ENCODE results near the gene FOXJ3.

The FOXJ3 gene

GRCh38 chr1:42272920-42273319 lies 62.1 kb downstream of the FOXJ3 start:
- FAIRE-seq (no peak), DNase-seq (ENCODE audit: insufficient read length, low spot score) (no peak)
- no peak for TF ChIP-seq CTCF (IDR thresholded peaks at IDR 0.05; ENCODE audit: insufficient read depth, missing control alignments)

GRCh38 chr1:42267904-42268303 lies 67.1 kb downstream of the FOXJ3 start:
- DNase-seq (ENCODE audit: insufficient read length, low spot score) = no peak
- TF ChIP-seq CTCF (IDR thresholded peaks at IDR 0.05; ENCODE audit: insufficient read depth, missing control alignments) = no peak
- FAIRE-seq = no peak

GRCh38 chr1:42266253-42267135 lies 68.5 kb downstream of the FOXJ3 start:
- no peak for TF ChIP-seq CTCF (IDR thresholded peaks at IDR 0.05; ENCODE audit: insufficient read depth, missing control alignments)
- no peak for FAIRE-seq
- no peak for DNase-seq (ENCODE audit: insufficient read length, low spot score)

GRCh38 chr1:42264511-42265190 lies 70.4 kb downstream of the FOXJ3 start:
- no peak for TF ChIP-seq CTCF (IDR thresholded peaks at IDR 0.05; ENCODE audit: insufficient read depth, missing control alignments)
- no peak for FAIRE-seq
- no peak for DNase-seq (ENCODE audit: insufficient read length, low spot score)

GRCh38 chr1:42263019-42263418 lies 72.0 kb downstream of the FOXJ3 start:
- DNase-seq (ENCODE audit: insufficient read length, low spot score) (no peak), FAIRE-seq (no peak)
- no peak for TF ChIP-seq CTCF (IDR thresholded peaks at IDR 0.05; ENCODE audit: insufficient read depth, missing control alignments)

- no peak for FAIRE-seq
- TF ChIP-seq CTCF (IDR thresholded peaks at IDR 0.05; ENCODE audit: insufficient read depth, missing control alignments) = no peak
- no peak for DNase-seq (ENCODE audit: insufficient read length, low spot score)
Measured at GRCh38 chr1:42260376-42261070, 74.5 kb downstream of the FOXJ3 start.
